KOPT-K1 (cell line): ENCODE results near the gene MAGI2.
"Not testable (repeated sequence)": the region's sequence is repeated elsewhere in the genome, so short reads cannot be mapped to it uniquely, and the experiment has no call there.

Experiments used
- H3K27ac ChIP-seq: fragments of 200-600 bp; sonication (generic); 2 replicates; pipeline ENCODE4 v1.5.1; 2016; ENCODE audit warnings: antibody characterized with exemption, mild to moderate bottlenecking, low read depth, low read length; ENCODE audit not compliant: poor library complexity, severe bottlenecking
- H3K36me3 ChIP-seq: fragments of 200-600 bp; sonication (generic); 2 replicates; pipeline ENCODE4 v1.5.1; 2017; ENCODE audit warnings: antibody characterized with exemption, mild to moderate bottlenecking, low read length, moderate library complexity; ENCODE audit not compliant: insufficient read depth
- H3K9me3 ChIP-seq: fragments of 200-600 bp; sonication (generic); 2 replicates; pipeline ENCODE4 v1.5.1; 2017; ENCODE audit warnings: antibody characterized with exemption, low read length, mild to moderate bottlenecking; ENCODE audit not compliant: insufficient read depth, poor library complexity, severe bottlenecking

MAGI2 gene

DNA sequence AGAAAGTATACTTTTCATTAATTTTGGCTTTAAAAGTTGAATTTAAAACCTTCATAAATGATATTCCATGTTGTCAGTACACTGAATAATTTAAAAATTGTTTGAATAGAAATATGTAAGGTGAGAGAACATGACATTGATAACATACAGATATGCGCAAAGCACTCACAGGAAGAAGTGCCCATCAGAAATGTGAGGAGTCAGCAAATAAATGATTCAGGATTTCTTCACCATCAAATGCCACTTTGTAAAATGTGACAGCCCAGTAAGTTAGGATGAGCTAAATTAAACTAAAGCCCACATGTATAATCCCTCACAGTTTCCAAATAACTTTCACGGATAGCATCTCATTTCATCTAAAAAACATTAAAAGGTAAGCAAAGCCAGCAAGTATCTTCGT is 417.6 kb downstream of the MAGI2 start:
- H3K36me3 ChIP-seq, result no peaks in the 10 kb centered on the region
- no peak overlapping the region for H3K27ac ChIP-seq
- H3K9me3 ChIP-seq, result no peaks in the 10 kb centered on the region

DNA sequence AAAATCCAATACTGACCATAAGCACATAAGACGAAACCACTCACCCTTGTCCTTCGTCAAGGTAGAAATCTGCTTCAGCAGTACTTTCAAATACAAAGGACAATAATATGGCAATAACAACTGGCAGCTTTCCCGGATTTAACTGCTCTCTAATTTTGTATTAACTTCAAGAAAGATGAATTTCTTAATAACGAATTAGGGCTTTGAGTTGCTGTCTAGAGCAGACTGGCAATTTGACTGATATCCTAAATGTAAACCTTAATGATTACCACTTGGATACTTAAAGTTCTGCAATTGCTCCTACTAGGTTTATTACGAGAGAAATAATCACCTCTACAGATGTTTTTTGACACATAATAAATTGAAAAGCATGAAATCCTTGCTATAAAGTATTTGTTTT is 418.7 kb downstream of the MAGI2 start:
- no peaks in the 10 kb centered on the region for H3K36me3 ChIP-seq
- no peak overlapping the region for H3K27ac ChIP-seq
- H3K9me3 ChIP-seq, result no peaks in the 10 kb centered on the region

GRCh38 chr7:79019711-79020110 is 433.8 kb downstream of the MAGI2 start:
- not testable (repeated sequence) for H3K9me3 ChIP-seq, H3K27ac ChIP-seq, H3K36me3 ChIP-seq

GRCh38 chr7:79011921-79012320 is 441.5 kb downstream of the MAGI2 start:
- H3K9me3 ChIP-seq, result no peaks in the 10 kb centered on the region
- H3K36me3 ChIP-seq, result no peaks in the 10 kb centered on the region
- no peak overlapping the region for H3K27ac ChIP-seq

DNA sequence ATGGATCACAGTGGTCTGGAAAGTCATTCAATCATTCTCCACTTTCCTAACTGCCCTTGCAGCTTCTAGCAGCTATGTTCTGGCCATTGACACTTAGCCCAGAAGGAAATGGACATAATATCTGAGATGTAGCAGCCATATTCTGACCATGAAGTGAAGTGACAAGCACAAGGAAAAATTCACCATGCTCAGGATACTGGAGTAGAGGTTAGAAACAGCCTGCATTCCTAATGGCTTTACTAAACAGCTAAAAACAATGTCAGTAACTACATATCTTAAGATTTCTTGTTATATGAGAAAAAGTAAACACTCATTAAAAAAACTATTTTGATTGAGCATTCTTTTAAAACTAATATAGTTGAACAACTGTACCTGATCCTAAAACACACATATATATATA is 443.8 kb downstream of the MAGI2 start:
- Histone ChIP-seq H3K9me3 (no peaks in the 10 kb centered on the region), H3K27ac (no peak overlapping the region), H3K36me3 (no peaks in the 10 kb centered on the region)

DNA sequence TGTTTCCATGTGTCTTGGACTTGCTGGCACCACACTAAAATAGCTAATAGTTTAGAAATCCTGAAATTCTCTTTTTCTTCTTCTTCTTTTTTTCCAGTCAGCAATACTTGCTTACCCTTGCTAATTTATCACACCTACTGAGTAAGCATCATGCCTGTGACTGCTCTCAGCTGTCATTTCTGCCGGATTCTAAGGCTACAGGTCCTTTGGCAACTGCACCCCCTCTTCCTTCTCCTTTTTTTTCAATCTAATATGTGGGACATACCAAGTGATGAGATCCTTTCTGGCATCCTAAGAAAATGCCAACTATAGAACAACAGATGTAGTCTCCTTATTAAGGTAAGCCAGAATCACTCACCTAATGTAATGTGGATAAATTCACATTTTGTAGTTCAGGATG is 444.7 kb downstream of the MAGI2 start:
- H3K9me3 ChIP-seq, result no peaks in the 10 kb centered on the region
- no peaks in the 10 kb centered on the region for H3K36me3 ChIP-seq
- no peak overlapping the region for H3K27ac ChIP-seq

GRCh38 chr7:78996013-78996412 is 457.5 kb downstream of the MAGI2 start:
- no peak overlapping the region for H3K27ac ChIP-seq
- no peaks in the 10 kb centered on the region for H3K36me3 ChIP-seq
- no peaks in the 10 kb centered on the region for H3K9me3 ChIP-seq

GRCh38 chr7:78993341-78993740 is 460.1 kb downstream of the MAGI2 start:
- H3K36me3 ChIP-seq, result no peaks in the 10 kb centered on the region
- H3K9me3 ChIP-seq, result no peaks in the 10 kb centered on the region
- H3K27ac ChIP-seq, result no peak overlapping the region

DNA sequence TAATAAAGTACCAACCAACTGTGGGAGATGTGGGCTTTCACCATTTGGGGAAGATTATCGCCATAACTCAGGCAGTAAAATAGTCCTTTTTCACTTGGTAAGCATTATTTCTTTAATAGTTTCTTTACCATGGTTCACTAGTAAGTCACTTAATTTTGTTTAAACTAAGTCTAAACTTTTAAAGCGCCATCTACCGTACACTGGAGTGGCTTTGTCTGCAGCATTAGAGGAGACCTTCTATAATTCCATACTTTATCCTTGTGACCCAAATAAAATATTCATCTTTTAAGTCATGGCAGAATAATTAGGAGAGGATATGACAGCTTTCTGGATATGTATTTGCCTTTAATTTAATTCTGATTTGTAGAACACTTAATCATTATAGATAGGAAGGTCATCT is 468.0 kb downstream of the MAGI2 start:
- Histone ChIP-seq H3K9me3 (no peaks in the 10 kb centered on the region), H3K36me3 (no peaks in the 10 kb centered on the region), H3K27ac (no peak overlapping the region)

GRCh38 chr7:78983483-78983882 is 470.0 kb downstream of the MAGI2 start:
- H3K27ac ChIP-seq, result no peak overlapping the region
- no peaks in the 10 kb centered on the region for H3K9me3 ChIP-seq
- H3K36me3 ChIP-seq, result no peaks in the 10 kb centered on the region

DNA sequence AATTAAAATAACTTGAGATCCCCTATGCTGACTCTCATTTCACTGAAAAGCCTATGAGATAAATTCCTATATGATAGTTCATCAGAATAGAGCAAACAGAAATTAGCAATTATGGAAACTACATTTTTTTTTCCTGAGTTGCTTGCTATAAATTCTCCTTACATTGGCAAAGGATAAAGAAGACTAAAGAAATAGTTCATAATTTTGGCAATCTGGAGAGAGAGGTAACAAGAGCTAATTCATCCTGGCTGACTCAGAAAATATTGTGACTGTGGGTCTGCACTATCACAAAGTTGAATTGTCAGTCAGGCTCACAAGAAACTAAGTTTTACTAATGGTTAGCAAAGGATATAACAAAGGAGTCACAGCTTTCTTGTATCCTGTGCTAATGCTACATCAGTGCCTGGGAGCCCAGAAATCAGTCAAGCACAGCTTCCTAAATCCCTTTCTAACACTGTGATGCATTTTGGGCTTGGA is 483.0 kb downstream of the MAGI2 start:
- H3K36me3 ChIP-seq, result no peaks in the 10 kb centered on the region
- no peak overlapping the region for H3K27ac ChIP-seq
- no peaks in the 10 kb centered on the region for H3K9me3 ChIP-seq

DNA sequence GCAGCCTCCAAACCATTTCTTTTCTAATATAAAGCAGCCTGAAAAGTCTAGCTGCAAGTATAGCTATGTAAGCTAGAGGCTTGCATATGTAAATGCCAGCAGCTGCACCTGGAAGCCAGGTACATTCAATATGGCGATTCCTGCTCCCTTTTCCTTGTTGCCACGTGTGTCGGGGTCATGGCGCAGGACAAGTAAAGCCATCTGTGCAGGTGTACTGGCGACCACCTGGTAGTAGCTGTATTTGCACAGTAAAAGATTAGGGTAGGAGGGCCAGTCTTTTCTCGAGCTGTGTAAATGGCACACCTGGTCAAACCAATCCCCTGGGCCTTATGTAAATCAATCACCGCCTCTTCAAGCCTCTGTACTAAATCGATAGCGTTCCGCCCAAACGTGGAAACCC is 484.5 kb downstream of the MAGI2 start:
- H3K36me3 ChIP-seq, result no peaks in the 10 kb centered on the region
- H3K27ac ChIP-seq, result no peak overlapping the region
- no peaks in the 10 kb centered on the region for H3K9me3 ChIP-seq

DNA sequence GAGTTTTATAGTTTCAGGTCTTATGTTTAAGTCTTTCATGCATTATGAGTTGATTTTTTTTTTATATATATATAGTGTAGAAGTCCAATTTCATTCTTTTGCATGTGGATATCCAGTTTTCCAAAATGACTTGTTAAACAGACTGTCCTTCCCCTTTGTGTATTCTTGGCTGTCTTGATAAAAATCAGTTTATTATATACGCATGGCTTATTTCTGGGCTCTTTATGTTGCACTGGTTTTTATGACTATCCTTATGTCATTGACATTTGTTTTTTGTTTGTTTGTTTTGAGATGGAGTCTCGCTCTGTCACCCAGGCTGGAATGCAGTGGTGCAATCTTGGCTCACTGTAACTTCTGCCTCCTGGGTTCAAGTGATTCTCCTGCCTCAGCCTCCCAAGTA is 485.9 kb downstream of the MAGI2 start:
- H3K27ac ChIP-seq, H3K9me3 ChIP-seq, H3K36me3 ChIP-seq: not testable (repeated sequence)

- Histone ChIP-seq H3K27ac (no peak overlapping the region), H3K9me3 (no peaks in the 10 kb centered on the region)
Measured at GRCh38 chr7:78967046-78967445, 486.4 kb downstream of the MAGI2 start.

DNA sequence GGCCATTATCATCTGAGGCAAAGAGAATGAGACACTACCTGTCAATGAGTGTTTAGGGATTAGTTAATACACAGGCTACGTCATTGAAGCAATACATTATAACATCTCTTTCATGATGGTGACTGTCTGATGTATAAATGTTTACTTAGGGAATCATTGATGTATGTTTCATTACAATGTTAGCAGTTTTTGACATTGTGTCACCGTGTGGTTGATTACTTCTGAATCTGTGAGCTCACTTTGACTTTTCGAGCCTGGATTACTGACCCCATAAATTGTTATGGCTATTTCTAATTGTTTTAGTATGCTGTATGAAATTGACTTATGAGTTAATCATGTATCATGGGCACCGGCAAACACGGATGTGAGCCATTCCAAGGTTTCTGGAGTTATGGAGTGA is 494.0 kb downstream of the MAGI2 start:
- H3K36me3 ChIP-seq, result no peaks in the 10 kb centered on the region
- H3K27ac ChIP-seq, result no peak overlapping the region
- H3K9me3 ChIP-seq, result no peaks in the 10 kb centered on the region

More at GRCh38 chr7:78967046-78967445, 486.4 kb downstream of the MAGI2 start:
- no peaks in the 10 kb centered on the region for H3K36me3 ChIP-seq

- Histone ChIP-seq H3K36me3 (no peaks in the 10 kb centered on the region), H3K27ac (no peak overlapping the region), H3K9me3 (no peaks in the 10 kb centered on the region)
Measured at GRCh38 chr7:78955329-78955728, 498.1 kb downstream of the MAGI2 start.
